Cardiac muscle cell (in vitro differentiated cells and primary cell): ENCODE data around the gene TEPSIN. TPM values are rescaled to one million over a fixed set of nuclear protein-coding genes. Genes with fewer than 3 reads are reported as not detected.

Experiments
- DNase-seq, 2 donors: peaks; one replicate each; pipeline versions ENCODE4 v3.0.0 to v3.0.0-alpha.2; 2010 to 2017; ENCODE audit warnings: low read depth in 1 of 2, low spot score in 1 of 2
- H3K27ac ChIP-seq: fragments of 200-600 bp; sonication (generic); 2 replicates; pipeline ENCODE4 v1.5.1; 2016
- H3K27me3 ChIP-seq: fragments of 200-600 bp; sonication (generic); 2 replicates; pipeline ENCODE4 v1.6.0; 2016; ENCODE audit warnings: control low read depth
- H3K36me3 ChIP-seq: fragments of 200-600 bp; sonication (generic); 2 replicates; pipeline ENCODE4 v1.5.1; 2016; ENCODE audit warnings: control low read depth
- H3K4me1 ChIP-seq: fragments of 200-600 bp; sonication (generic); 2 replicates; pipeline ENCODE4 v1.8.1; 2017; ENCODE audit warnings: low read depth, mild to moderate bottlenecking, mixed run types
- H3K4me3 ChIP-seq: fragments of 200-600 bp; sonication (generic); 2 replicates; pipeline ENCODE4 v1.5.1; 2016; ENCODE audit warnings: mild to moderate bottlenecking
- H3K9me3 ChIP-seq: fragments of 200-600 bp; sonication (generic); 2 replicates; pipeline ENCODE4 v1.5.1; 2017; ENCODE audit warnings: low read depth, mild to moderate bottlenecking, control low read depth
- CTCF ChIP-seq: IDR thresholded peaks from 2 replicates; pipeline ENCODE4 v1.5.1; 2012; ENCODE audit warnings: low read depth, mild to moderate bottlenecking, low read length
- polyA plus RNA-seq: library from polyadenylated mRNA; unstranded; fragments of >200 nt; fragmentation: Nextera tagmentation; extraction: Ambion mirVana; gene quantifications from 2 replicates; pipeline ENCODE4 v1.2.1, GENCODE V29; 2016
- total RNA-seq: library from RNA; depleted of rRNA; stranded (reverse); fragments of >200 nt; gene quantifications from 2 replicates; pipeline ENCODE4 v1.2.3, GENCODE V29; 2016

TEPSIN gene
- total and polyA plus RNA-seq, 2 experiments from 2014 or later = 34.8 to 52.5 TPM

DNA sequence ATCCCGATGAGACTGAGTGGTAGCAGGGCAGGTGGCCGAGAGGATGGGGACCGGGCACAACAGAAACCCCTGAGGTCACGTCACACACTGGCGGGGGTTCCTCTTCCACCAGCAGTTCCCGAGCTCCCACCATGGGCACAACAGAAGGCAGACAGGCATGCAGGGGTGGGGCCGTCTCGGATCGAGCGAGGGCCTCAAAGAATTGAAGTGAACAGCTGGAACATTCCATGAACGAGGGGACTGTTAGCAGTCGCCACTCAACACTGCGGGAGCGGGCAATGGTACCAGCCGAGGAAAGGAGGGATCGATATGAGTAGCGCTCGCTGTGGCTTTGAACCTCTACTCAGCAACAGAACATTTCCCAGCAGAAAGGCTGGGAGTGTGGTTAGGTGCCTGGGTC, 21.4 kb downstream of the TEPSIN start:
- Histone ChIP-seq H3K27me3 (no peaks in the 10 kb centered on the region), H3K36me3 (no peaks in the 10 kb centered on the region), H3K4me1 (no peaks in the 10 kb centered on the region), H3K4me3 (no peak overlapping the region), H3K27ac (no peak overlapping the region), H3K9me3 (no peaks in the 10 kb centered on the region)
- TF ChIP-seq CTCF = no peak
- no peak for DNase-seq

GRCh38 chr17:81213978-81214377, 24.9 kb downstream of the TEPSIN start:
- H3K9me3 ChIP-seq = no peaks in the 10 kb centered on the region
- no peaks in the 10 kb centered on the region for H3K36me3 ChIP-seq
- H3K27ac ChIP-seq = no peak overlapping the region
- H3K4me3 ChIP-seq = no peak overlapping the region
- TF ChIP-seq CTCF = no peak
- H3K27me3 ChIP-seq = no peaks in the 10 kb centered on the region
- no peak for DNase-seq
- H3K4me1 ChIP-seq = no peaks in the 10 kb centered on the region

GRCh38 chr17:81212365-81212764, 26.5 kb downstream of the TEPSIN start:
- no peak for DNase-seq
- Histone ChIP-seq H3K4me3 (no peak overlapping the region), H3K9me3 (no peaks in the 10 kb centered on the region), H3K4me1 (no peaks in the 10 kb centered on the region), H3K27me3 (no peaks in the 10 kb centered on the region), H3K27ac (no peak overlapping the region), H3K36me3 (no peaks in the 10 kb centered on the region)
- TF ChIP-seq CTCF = no peak

DNA sequence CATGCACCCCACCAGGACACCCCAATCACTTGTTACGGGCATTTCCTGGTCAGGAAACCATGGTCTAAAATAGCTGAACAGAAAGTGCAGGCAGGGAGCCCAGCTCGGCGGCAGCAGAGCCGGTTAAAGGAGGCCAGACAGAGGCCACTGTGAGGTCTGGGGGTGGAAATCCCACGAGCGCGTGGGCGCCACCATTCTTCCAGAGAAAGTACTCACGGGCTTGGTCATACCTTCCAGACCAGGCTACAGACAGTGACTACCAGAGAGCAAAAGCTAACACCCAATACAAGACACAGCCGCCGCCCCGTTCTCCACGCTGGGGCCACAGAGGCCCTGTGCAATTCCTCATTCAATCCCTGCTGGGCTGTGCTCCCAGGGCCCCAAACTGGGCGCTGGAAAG, 28.0 kb downstream of the TEPSIN start:
- H3K27ac ChIP-seq = no peak overlapping the region
- no peak overlapping the region for H3K4me3 ChIP-seq
- TF ChIP-seq CTCF = no peak
- no peak for DNase-seq
- H3K36me3 ChIP-seq = no peaks in the 10 kb centered on the region
- H3K9me3 ChIP-seq = no peaks in the 10 kb centered on the region
- no peaks in the 10 kb centered on the region for H3K27me3 ChIP-seq
- no peaks in the 10 kb centered on the region for H3K4me1 ChIP-seq

DNA sequence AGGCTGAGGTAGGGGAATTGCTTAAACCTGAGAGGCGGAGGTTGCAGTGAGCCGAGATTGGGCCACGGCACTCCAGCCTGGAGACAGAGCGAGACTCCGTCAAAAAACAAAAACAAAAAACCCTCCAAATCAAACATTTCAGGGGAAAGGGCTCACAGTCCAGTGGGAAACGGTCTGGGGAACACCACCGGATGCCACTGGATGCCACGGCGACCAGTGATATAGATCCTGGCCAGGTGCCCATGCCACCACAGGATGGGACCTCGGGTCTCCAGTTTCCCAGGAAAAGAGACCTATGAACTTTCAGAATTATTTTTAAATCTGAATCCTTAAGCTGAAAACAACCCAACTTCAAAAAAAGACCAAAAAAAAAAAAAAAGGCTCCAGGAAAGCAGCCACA, 28.4 kb downstream of the TEPSIN start:
- Histone ChIP-seq H3K9me3 (no peaks in the 10 kb centered on the region), H3K4me1 (no peaks in the 10 kb centered on the region), H3K27me3 (no peaks in the 10 kb centered on the region), H3K36me3 (no peaks in the 10 kb centered on the region), H3K4me3 (no peak overlapping the region), H3K27ac (no peak overlapping the region)
- no peak for TF ChIP-seq CTCF
- DNase-seq = no peak

GRCh38 chr17:81209141-81209540, 29.7 kb downstream of the TEPSIN start:
- Histone ChIP-seq H3K27ac (no peak overlapping the region), H3K36me3 (no peaks in the 10 kb centered on the region), H3K4me3 (no peak overlapping the region), H3K27me3 (no peaks in the 10 kb centered on the region), H3K9me3 (no peaks in the 10 kb centered on the region), H3K4me1 (no peaks in the 10 kb centered on the region)
- no peak for DNase-seq
- no peak for TF ChIP-seq CTCF
